Fibroblast of upper back skin (primary cell): Measurements from ENCODE around the gene KIF1C.

ENCODE experiments used
- DNase-seq: peaks from one replicate; pipeline ENCODE4 v3.0.0-alpha.2; 2013

Gene KIF1C

GRCh38 chr17:4997302-4998026 is at the start of gene KIF1C, which contains the start of gene INCA1:
Gene KIF1C (plus strand): TSS chr17:4997950. CDS start chr17:5000247, 2,297 bp downstream.
Gene INCA1 (minus strand): TSS chr17:4997522. CDS start chr17:4994437, 3,085 bp downstream.
- peak; percentile 83 for DNase-seq

- peak; percentile 95 for DNase-seq
Observed at GRCh38 chr17:4948166-4948930, 49.4 kb upstream of the KIF1C start, which contains the start of gene PFN1. Gene PFN1 (minus strand): TSS chr17:4948530. CDS start chr17:4948394, 136 bp downstream.

GRCh38 chr17:4948931-4949320 is 48.8 kb upstream of the KIF1C start:
- DNase-seq = peak; percentile 92

- DNase-seq = peak; percentile 63
Observed at GRCh38 chr17:4949321-4950074, 48.3 kb upstream of the KIF1C start.

- DNase-seq = no peak
Observed at GRCh38 chr17:4950075-4950745, 47.5 kb upstream of the KIF1C start.

GRCh38 chr17:4950746-4951204 is 47.0 kb upstream of the KIF1C start, which contains the start of gene ENO3:
Gene ENO3 (plus strand): TSS chr17:4951119. CDS start chr17:4951830, 711 bp downstream.
- DNase-seq = no peak

GRCh38 chr17:4951486-4951885 is 46.3 kb upstream of the KIF1C start:
- no peak for DNase-seq

- peak; percentile 71 for DNase-seq
Observed at GRCh38 chr17:4953451-4953961, 44.2 kb upstream of the KIF1C start.

- no peak for DNase-seq
Observed at GRCh38 chr17:4955091-4955490, 42.7 kb upstream of the KIF1C start.

GRCh38 chr17:4956493-4957061 is 41.2 kb upstream of the KIF1C start:
- no peak for DNase-seq

- DNase-seq = no peak
Observed at GRCh38 chr17:4958102-4958501, 39.6 kb upstream of the KIF1C start.

- DNase-seq = no peak
Observed at GRCh38 chr17:4959261-4959965, 38.3 kb upstream of the KIF1C start.

GRCh38 chr17:4960279-4960922 is 37.3 kb upstream of the KIF1C start:
- DNase-seq = no peak

GRCh38 chr17:4965311-4965986 is 32.3 kb upstream of the KIF1C start:
- no peak for DNase-seq

- DNase-seq = peak; percentile 100
Observed at GRCh38 chr17:4966844-4967538, 30.8 kb upstream of the KIF1C start.

- DNase-seq = peak; percentile 96
Observed at GRCh38 chr17:4967539-4968485, 29.9 kb upstream of the KIF1C start, which contains the start of gene SPAG7. Gene SPAG7 (minus strand): TSS chr17:4967817. CDS start chr17:4967804, 13 bp downstream.

- DNase-seq = no peak
Observed at GRCh38 chr17:4968486-4969046, 29.2 kb upstream of the KIF1C start.
